Measurements from ENCODE around the gene HS6ST2.

The HS6ST2 gene

DNA sequence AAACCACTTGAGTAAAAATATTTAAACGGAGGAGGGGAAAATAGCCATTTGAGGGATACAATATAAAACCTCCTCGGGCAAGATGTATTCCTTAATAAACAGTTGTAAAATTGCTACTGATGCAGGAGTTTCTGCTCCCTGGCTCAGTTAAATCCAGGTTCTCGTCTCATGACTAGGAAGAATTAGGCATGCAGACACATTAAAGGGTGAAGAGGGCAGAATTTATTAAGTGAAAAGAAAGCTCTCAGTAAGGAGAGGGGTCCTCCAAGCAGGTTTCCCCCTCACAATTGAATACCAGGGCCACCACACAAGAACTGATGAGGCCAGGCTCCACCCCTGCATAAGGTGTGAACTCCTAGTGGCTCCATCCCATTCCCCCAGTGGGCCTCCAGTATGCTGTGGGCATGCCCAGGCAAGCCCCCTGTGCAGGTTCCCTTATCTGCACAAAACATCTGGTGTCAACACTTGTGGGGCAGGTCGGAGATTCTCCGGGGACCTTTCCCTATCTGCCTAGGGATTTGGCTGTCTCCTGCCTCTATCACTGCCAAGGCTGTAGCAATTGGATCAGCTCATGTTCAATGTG, 80.4 kb downstream of the HS6ST2 start:
- H4K91ac ChIP-seq (ENCODE audit: low read depth, low read length, poor library complexity), result no peak overlapping the region
- no peak overlapping the region for H2BK120ac ChIP-seq (ENCODE audit: low read depth, low read length)
- no peak overlapping the region for H3K9ac ChIP-seq (ENCODE audit: low read depth, low read length, poor library complexity)
- no peak overlapping the region for H2AFZ ChIP-seq (ENCODE audit: low read length)
- H2BK15ac ChIP-seq (ENCODE audit: low read length), result no peak overlapping the region
- H3K36me3 ChIP-seq (replicated peaks in 1 of 2; ENCODE audit: control insufficient read depth in 2 of 2, insufficient read depth in 2 of 2, low read length in 2 of 2), result no peaks in the 10 kb centered on the region
- no peak overlapping the region for H3K18ac ChIP-seq (ENCODE audit: low read length)
- no peaks in the 10 kb centered on the region for H3K9me3 ChIP-seq (replicated peaks in 1 of 2; ENCODE audit: control insufficient read depth in 2 of 2, insufficient read depth in 1 of 2, low read depth in 1 of 2, low read length in 2 of 2)
- WGBS, 2 donors (ENCODE audit: extremely low coverage in 2 of 2, insufficient read length in 2 of 2, insufficient replicate concordance in 1 of 2), result no CpG with 5 or more reads among the region's 5 CpGs
- no peaks in the 10 kb centered on the region for H3K79me1 ChIP-seq (ENCODE audit: low read depth, low read length)
- peak overlapping the region; percentile 70 for H3K27ac ChIP-seq (replicated peaks; ENCODE audit: low read length)
- H3K4ac ChIP-seq (ENCODE audit: low read length), result no peak overlapping the region
- no peak overlapping the region for H4K8ac ChIP-seq (ENCODE audit: low read depth, low read length)
- no peak overlapping the region for H3K23ac ChIP-seq (ENCODE audit: low read depth, low read length, poor library complexity)
- H3K4me3 ChIP-seq (ENCODE audit: low read length in 2 of 2), result no peak overlapping the region
- H2AK5ac ChIP-seq (ENCODE audit: low read depth, low read length), result no peak overlapping the region
- H2BK5ac ChIP-seq (ENCODE audit: low read length), result no peak overlapping the region
- H2BK12ac ChIP-seq (ENCODE audit: low read length), result no peak overlapping the region
- no peak overlapping the region for H3K14ac ChIP-seq (ENCODE audit: low read length)
- peaks cover 21 to 26% of the 10 kb centered on the region in 2 donors for H3K4me1 ChIP-seq (ENCODE audit: control insufficient read depth in 2 of 2, insufficient read depth in 1 of 2, low read depth in 1 of 2, low read length in 2 of 2)
- no peak for DNase-seq (ENCODE audit: low spot score)
- no peaks in the 10 kb centered on the region for H3K27me3 ChIP-seq (ENCODE audit: control insufficient read depth in 3 of 3, insufficient read depth in 3 of 3, low read depth in 1 of 3, low read length in 3 of 3)
- no peak overlapping the region for H3K4me2 ChIP-seq (ENCODE audit: insufficient read depth, low read length, poor library complexity, severe bottlenecking)

GRCh38 chrX:132876523-132877338, 81.7 kb downstream of the HS6ST2 start:
- Histone ChIP-seq H3K4me3 (ENCODE audit: low read length in 2 of 2) (no peak overlapping the region), H3K14ac (ENCODE audit: low read length) (no peak overlapping the region), H3K4me1 (ENCODE audit: control insufficient read depth in 2 of 2, insufficient read depth in 1 of 2, low read depth in 1 of 2, low read length in 2 of 2) (peaks cover 21 to 26% of the 10 kb centered on the region in 2 donors), H3K9ac (ENCODE audit: low read depth, low read length, poor library complexity) (no peak overlapping the region), H3K36me3 (replicated peaks in 1 of 2; ENCODE audit: control insufficient read depth in 2 of 2, insufficient read depth in 2 of 2, low read length in 2 of 2) (no peaks in the 10 kb centered on the region), H2BK12ac (ENCODE audit: low read length) (no peak overlapping the region), H2AK5ac (ENCODE audit: low read depth, low read length) (no peak overlapping the region), H4K91ac (ENCODE audit: low read depth, low read length, poor library complexity) (no peak overlapping the region), H3K79me1 (ENCODE audit: low read depth, low read length) (no peaks in the 10 kb centered on the region), H3K4me2 (ENCODE audit: insufficient read depth, low read length, poor library complexity, severe bottlenecking) (no peak overlapping the region), H2AFZ (ENCODE audit: low read length) (no peak overlapping the region), H4K8ac (ENCODE audit: low read depth, low read length) (no peak overlapping the region), H3K23ac (ENCODE audit: low read depth, low read length, poor library complexity) (no peak overlapping the region), H3K27ac (replicated peaks; ENCODE audit: low read length) (peak overlapping the region; percentile 93), H3K4ac (ENCODE audit: low read length) (no peak overlapping the region), H2BK5ac (ENCODE audit: low read length) (no peak overlapping the region), H3K18ac (ENCODE audit: low read length) (no peak overlapping the region), H3K9me3 (replicated peaks in 1 of 2; ENCODE audit: control insufficient read depth in 2 of 2, insufficient read depth in 1 of 2, low read depth in 1 of 2, low read length in 2 of 2) (no peaks in the 10 kb centered on the region), H2BK120ac (ENCODE audit: low read depth, low read length) (no peak overlapping the region), H3K27me3 (ENCODE audit: control insufficient read depth in 3 of 3, insufficient read depth in 3 of 3, low read depth in 1 of 3, low read length in 3 of 3) (no peaks in the 10 kb centered on the region), H2BK15ac (ENCODE audit: low read length) (no peak overlapping the region)
- no peak for DNase-seq (ENCODE audit: low spot score)
- WGBS, 2 donors (ENCODE audit: extremely low coverage in 2 of 2, insufficient read length in 2 of 2, insufficient replicate concordance in 1 of 2), result no CpG with 5 or more reads among the region's 2 CpGs

- no peaks in the 10 kb centered on the region for H3K9me3 ChIP-seq (replicated peaks in 1 of 2; ENCODE audit: control insufficient read depth in 2 of 2, insufficient read depth in 1 of 2, low read depth in 1 of 2, low read length in 2 of 2)
- H3K4me3 ChIP-seq (ENCODE audit: low read length in 2 of 2), result no peak overlapping the region
- no peak overlapping the region for H3K18ac ChIP-seq (ENCODE audit: low read length)
- H3K14ac ChIP-seq (ENCODE audit: low read length), result no peak overlapping the region
- no peak overlapping the region for H3K4me2 ChIP-seq (ENCODE audit: insufficient read depth, low read length, poor library complexity, severe bottlenecking)
- H3K27me3 ChIP-seq (ENCODE audit: control insufficient read depth in 3 of 3, insufficient read depth in 3 of 3, low read depth in 1 of 3, low read length in 3 of 3), result no peaks in the 10 kb centered on the region
- peak overlapping the region; percentile 93 for H3K27ac ChIP-seq (replicated peaks; ENCODE audit: low read length)
- WGBS, 2 donors (ENCODE audit: extremely low coverage in 2 of 2, insufficient read length in 2 of 2, insufficient replicate concordance in 1 of 2), result no CpG with 5 or more reads among the region's 3 CpGs
- no peak for DNase-seq (ENCODE audit: low spot score)
- H3K4me1 ChIP-seq (ENCODE audit: control insufficient read depth in 2 of 2, insufficient read depth in 1 of 2, low read depth in 1 of 2, low read length in 2 of 2), result peaks cover 21 to 26% of the 10 kb centered on the region in 2 donors
- H3K36me3 ChIP-seq (replicated peaks in 1 of 2; ENCODE audit: control insufficient read depth in 2 of 2, insufficient read depth in 2 of 2, low read length in 2 of 2), result no peaks in the 10 kb centered on the region
- no peak overlapping the region for H3K9ac ChIP-seq (ENCODE audit: low read depth, low read length, poor library complexity)
- no peak overlapping the region for H4K91ac ChIP-seq (ENCODE audit: low read depth, low read length, poor library complexity)
- no peak overlapping the region for H3K4ac ChIP-seq (ENCODE audit: low read length)
- no peak overlapping the region for H2BK120ac ChIP-seq (ENCODE audit: low read depth, low read length)
- H2AK5ac ChIP-seq (ENCODE audit: low read depth, low read length), result no peak overlapping the region
- H2BK12ac ChIP-seq (ENCODE audit: low read length), result no peak overlapping the region
- H3K79me1 ChIP-seq (ENCODE audit: low read depth, low read length), result no peaks in the 10 kb centered on the region
- H2BK5ac ChIP-seq (ENCODE audit: low read length), result no peak overlapping the region
- no peak overlapping the region for H2AFZ ChIP-seq (ENCODE audit: low read length)
- no peak overlapping the region for H3K23ac ChIP-seq (ENCODE audit: low read depth, low read length, poor library complexity)
- H2BK15ac ChIP-seq (ENCODE audit: low read length), result no peak overlapping the region
- H4K8ac ChIP-seq (ENCODE audit: low read depth, low read length), result no peak overlapping the region
Measured at GRCh38 chrX:132875650-132876522, 82.5 kb downstream of the HS6ST2 start.

- Histone ChIP-seq H3K4me3 (ENCODE audit: low read length in 2 of 2) (no peak overlapping the region), H2BK15ac (ENCODE audit: low read length) (no peak overlapping the region), H2BK12ac (ENCODE audit: low read length) (no peak overlapping the region), H3K18ac (ENCODE audit: low read length) (no peak overlapping the region), H3K4me1 (ENCODE audit: control insufficient read depth in 2 of 2, insufficient read depth in 1 of 2, low read depth in 1 of 2, low read length in 2 of 2) (no peaks in the 10 kb centered on the region), H3K9me3 (replicated peaks in 1 of 2; ENCODE audit: control insufficient read depth in 2 of 2, insufficient read depth in 1 of 2, low read depth in 1 of 2, low read length in 2 of 2) (no peaks in the 10 kb centered on the region), H3K27ac (replicated peaks; ENCODE audit: low read length) (no peak overlapping the region), H3K79me1 (ENCODE audit: low read depth, low read length) (no peaks in the 10 kb centered on the region), H4K91ac (ENCODE audit: low read depth, low read length, poor library complexity) (no peak overlapping the region), H4K8ac (ENCODE audit: low read depth, low read length) (no peak overlapping the region), H3K23ac (ENCODE audit: low read depth, low read length, poor library complexity) (no peak overlapping the region), H3K14ac (ENCODE audit: low read length) (no peak overlapping the region), H2BK5ac (ENCODE audit: low read length) (no peak overlapping the region), H3K4me2 (ENCODE audit: insufficient read depth, low read length, poor library complexity, severe bottlenecking) (no peak overlapping the region), H3K36me3 (replicated peaks in 1 of 2; ENCODE audit: control insufficient read depth in 2 of 2, insufficient read depth in 2 of 2, low read length in 2 of 2) (no peaks in the 10 kb centered on the region), H2AK5ac (ENCODE audit: low read depth, low read length) (no peak overlapping the region), H2BK120ac (ENCODE audit: low read depth, low read length) (no peak overlapping the region), H2AFZ (ENCODE audit: low read length) (no peak overlapping the region), H3K27me3 (ENCODE audit: control insufficient read depth in 3 of 3, insufficient read depth in 3 of 3, low read depth in 1 of 3, low read length in 3 of 3) (no peaks in the 10 kb centered on the region), H3K9ac (ENCODE audit: low read depth, low read length, poor library complexity) (no peak overlapping the region), H3K4ac (ENCODE audit: low read length) (no peak overlapping the region)
- no peak for DNase-seq (ENCODE audit: low spot score)
- no CpG with 5 or more reads among the region's 3 CpGs for WGBS, 2 donors (ENCODE audit: extremely low coverage in 2 of 2, insufficient read length in 2 of 2, insufficient replicate concordance in 1 of 2)
Measured at GRCh38 chrX:132862562-132862961, 95.9 kb downstream of the HS6ST2 start.

Data from neuronal stem cell (in vitro differentiated cells).